Gastroesophageal sphincter (tissue), 4 donors: Measurements from ENCODE around the gene SRF. TPM values are rescaled to one million over a fixed set of nuclear protein-coding genes. Genes with fewer than 3 reads are reported as not detected.

Experiments used
- ATAC-seq: fragments of 150-250 bp; one replicate; pipeline ENCODE4 v1.9.1; 2016; ENCODE audit warnings: mild to moderate bottlenecking, moderate library complexity
- H3K27ac ChIP-seq, 4 donors: fragments of 200-600 bp; sonication (generic) in 3 of 4; 1 replicate in 3 of 4; 2 replicates in 1 of 4; pipeline ENCODE4 v1.5.1; 2016 to 2019
- H3K27me3 ChIP-seq: fragments of 200-600 bp; sonication (generic); one replicate; pipeline ENCODE4 v1.5.1; 2019
- H3K36me3 ChIP-seq, 2 donors: fragments of 200-600 bp; sonication (generic); one replicate each; pipeline ENCODE4 v1.5.1; 2019; ENCODE audit warnings: control low read depth in 1 of 2
- H3K4me1 ChIP-seq, 3 donors: fragments of 200-600 bp; sonication (generic); 1 replicate in 2 of 3; 2 replicates in 1 of 3; pipeline ENCODE4 v1.5.1; 2016 to 2019; ENCODE audit warnings: control low read depth in 2 of 3
- H3K4me3 ChIP-seq, 2 donors: fragments of 200-600 bp; sonication (generic); one replicate each; pipeline ENCODE4 v1.5.1; 2019; ENCODE audit warnings: mild to moderate bottlenecking in 1 of 2, moderate library complexity in 1 of 2
- H3K9me3 ChIP-seq, 3 donors: fragments of 200-600 bp; sonication (generic); one replicate each; pipeline ENCODE4 v1.5.1; 2017 to 2019; ENCODE audit warnings: control low read depth in 2 of 3
- EP300 ChIP-seq: sonication (generic); formaldehyde crosslinking; IDR thresholded peaks from one replicate; pipeline ENCODE4 v1.6.1; 2017; ENCODE audit warnings: antibody characterized with exemption, mild to moderate bottlenecking
- POLR2A ChIP-seq, 2 donors: fragments of 450-650 bp; IDR thresholded peaks; one replicate each; pipeline ENCODE4 v1.6.1; 2017; ENCODE audit warnings: antibody characterized with exemption in 2 of 2, mild to moderate bottlenecking in 2 of 2, moderate library complexity in 1 of 2
- POLR2AphosphoS5 ChIP-seq: sonication (generic); formaldehyde crosslinking; IDR thresholded peaks from one replicate; pipeline ENCODE4 v1.6.1; 2017; ENCODE audit warnings: antibody characterized with exemption
- WGBS, 2 donors: methylation state at CpG; one replicate each; pipeline ENCODE4 v1.1.5; 2018; ENCODE audit warnings: low coverage in 1 of 2; 5-methylcytosine and 5-hydroxymethylcytosine counted together
- total RNA-seq, 4 donors: library from RNA; depleted of rRNA; stranded (reverse); fragments of >200 nt; gene quantifications; one replicate each; pipeline ENCODE4 v1.1.0, GENCODE V29; 2016
- TF ChIP-seq, protein P1 (sequence below), 4 experiments: fragments of 200-600 bp in 2 of 4; fragments of 450-650 bp in 2 of 4; sonication (generic) in 1 of 4; IDR thresholded peaks; one replicate each; pipeline ENCODE4 v1.5.1; 2017 to 2019; ENCODE audit warnings: antibody characterized with exemption in 4 of 4, mild to moderate bottlenecking in 2 of 4, moderate library complexity in 2 of 4

The SRF gene
- total RNA-seq, 4 donors from 2014 or later = 92.6 to 192 (median 117) TPM

DNA sequence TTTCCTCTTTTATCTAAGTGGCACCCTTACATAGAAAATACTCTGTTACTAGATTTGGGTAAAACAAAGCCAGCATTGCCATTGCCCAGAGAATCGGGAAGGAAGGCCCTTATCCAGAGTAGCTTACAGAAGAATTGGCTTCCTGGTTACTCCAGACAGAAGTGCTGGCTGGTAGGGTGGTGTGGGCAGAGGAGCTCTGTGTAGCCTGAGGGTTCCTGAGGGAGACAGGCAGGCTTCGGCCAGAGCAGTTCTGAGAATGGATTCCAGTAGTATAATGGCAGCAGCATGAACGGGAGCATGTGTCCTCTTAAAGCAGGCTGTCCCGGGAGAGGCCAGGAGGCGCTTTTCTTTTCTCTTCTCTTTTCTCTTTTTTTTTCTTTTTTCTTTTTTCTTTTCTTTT lies 22.9 kb downstream of the SRF start:
- H3K36me3 ChIP-seq = peaks cover 0 to 86% of the 10 kb centered on the region in 2 donors
- no peaks in the 10 kb centered on the region for H3K27me3 ChIP-seq
- no peaks in the 10 kb centered on the region for H3K9me3 ChIP-seq
- no peak for ATAC-seq
- no peak for TF ChIP-seq EP300
- no peak for TF ChIP-seq POLR2AphosphoS5
- no peak for TF ChIP-seq POLR2A (IDR thresholded peaks at IDR 0.05)
- TF ChIP-seq, protein P1, sequence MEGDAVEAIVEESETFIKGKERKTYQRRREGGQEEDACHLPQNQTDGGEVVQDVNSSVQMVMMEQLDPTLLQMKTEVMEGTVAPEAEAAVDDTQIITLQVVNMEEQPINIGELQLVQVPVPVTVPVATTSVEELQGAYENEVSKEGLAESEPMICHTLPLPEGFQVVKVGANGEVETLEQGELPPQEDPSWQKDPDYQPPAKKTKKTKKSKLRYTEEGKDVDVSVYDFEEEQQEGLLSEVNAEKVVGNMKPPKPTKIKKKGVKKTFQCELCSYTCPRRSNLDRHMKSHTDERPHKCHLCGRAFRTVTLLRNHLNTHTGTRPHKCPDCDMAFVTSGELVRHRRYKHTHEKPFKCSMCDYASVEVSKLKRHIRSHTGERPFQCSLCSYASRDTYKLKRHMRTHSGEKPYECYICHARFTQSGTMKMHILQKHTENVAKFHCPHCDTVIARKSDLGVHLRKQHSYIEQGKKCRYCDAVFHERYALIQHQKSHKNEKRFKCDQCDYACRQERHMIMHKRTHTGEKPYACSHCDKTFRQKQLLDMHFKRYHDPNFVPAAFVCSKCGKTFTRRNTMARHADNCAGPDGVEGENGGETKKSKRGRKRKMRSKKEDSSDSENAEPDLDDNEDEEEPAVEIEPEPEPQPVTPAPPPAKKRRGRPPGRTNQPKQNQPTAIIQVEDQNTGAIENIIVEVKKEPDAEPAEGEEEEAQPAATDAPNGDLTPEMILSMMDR (IDR thresholded peaks at IDR 0.05) = no peak
- H3K4me3 ChIP-seq = no peak overlapping the region
- 91 to 94% methylated on average over 2 of the region's 5 CpGs for WGBS, 2 donors
- no peaks in the 10 kb centered on the region for H3K4me1 ChIP-seq
- no peak overlapping the region for H3K27ac ChIP-seq

DNA sequence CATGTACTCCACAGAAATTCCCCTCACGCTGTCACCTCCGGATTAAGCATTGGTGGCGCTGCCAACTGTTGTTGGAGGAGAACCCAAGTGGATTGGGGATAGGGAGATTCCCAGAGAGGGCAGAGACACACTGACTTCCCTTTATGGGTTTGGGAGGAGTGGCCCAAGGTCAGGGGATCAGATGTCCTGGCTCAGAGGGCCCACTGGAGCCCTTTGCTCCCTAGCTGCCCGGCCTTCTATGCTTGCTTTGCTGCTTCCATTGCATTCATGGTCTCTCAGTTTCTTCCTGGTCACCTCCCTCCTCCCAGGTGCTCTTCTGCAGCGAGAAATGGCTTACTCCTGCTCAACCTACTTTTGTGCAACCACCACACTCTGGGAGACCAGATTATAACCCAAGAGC lies 25.3 kb downstream of the SRF start:
- Histone ChIP-seq H3K27me3 (no peaks in the 10 kb centered on the region), H3K36me3 (peaks cover 0 to 94% of the 10 kb centered on the region in 2 donors), H3K4me1 (no peaks in the 10 kb centered on the region), H3K4me3 (no peak overlapping the region), H3K27ac (no peak overlapping the region), H3K9me3 (no peaks in the 10 kb centered on the region)
- no peak for TF ChIP-seq POLR2A (IDR thresholded peaks at IDR 0.05)
- TF ChIP-seq EP300 = no peak
- no peak for TF ChIP-seq POLR2AphosphoS5
- TF ChIP-seq, protein P1 (IDR thresholded peaks at IDR 0.05) = no peak
- WGBS, 2 donors = 88% methylated on average over 3 of the region's 5 CpGs; no CpG with 5 or more reads in 1 of the 2 donors
- no peak for ATAC-seq

DNA sequence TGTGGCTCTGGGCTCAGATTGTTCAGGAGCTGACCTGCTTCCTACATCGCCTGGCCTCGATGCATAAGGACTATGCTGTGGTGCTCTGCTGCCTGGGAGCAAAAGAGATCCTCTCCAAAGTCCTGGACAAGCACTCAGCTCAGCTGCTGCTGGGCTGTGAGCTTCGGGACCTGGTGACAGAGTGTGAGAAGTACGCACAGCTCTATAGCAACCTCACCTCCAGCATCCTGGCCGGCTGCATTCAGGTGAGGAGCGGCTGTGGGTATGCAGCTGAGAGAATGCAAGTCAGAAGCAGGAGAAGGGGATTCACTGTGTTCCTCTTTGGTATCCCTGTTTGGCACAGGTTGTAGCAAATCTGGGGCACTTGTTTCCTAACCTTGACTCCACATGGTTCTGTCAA lies 28.8 kb downstream of the SRF start:
- Histone ChIP-seq H3K36me3 (peaks cover 0 to 91% of the 10 kb centered on the region in 2 donors), H3K4me3 (no peak overlapping the region), H3K9me3 (no peaks in the 10 kb centered on the region), H3K27me3 (no peaks in the 10 kb centered on the region), H3K4me1 (no peaks in the 10 kb centered on the region), H3K27ac (no peak overlapping the region)
- no peak for ATAC-seq
- WGBS, 2 donors = 81% methylated on average over 4 of the region's 6 CpGs; no CpG with 5 or more reads in 1 of the 2 donors
- TF ChIP-seq EP300 (no peak), POLR2AphosphoS5 (no peak), POLR2A (IDR thresholded peaks at IDR 0.05) (no peak)
- TF ChIP-seq, protein P1 (IDR thresholded peaks at IDR 0.05) = no peak

DNA sequence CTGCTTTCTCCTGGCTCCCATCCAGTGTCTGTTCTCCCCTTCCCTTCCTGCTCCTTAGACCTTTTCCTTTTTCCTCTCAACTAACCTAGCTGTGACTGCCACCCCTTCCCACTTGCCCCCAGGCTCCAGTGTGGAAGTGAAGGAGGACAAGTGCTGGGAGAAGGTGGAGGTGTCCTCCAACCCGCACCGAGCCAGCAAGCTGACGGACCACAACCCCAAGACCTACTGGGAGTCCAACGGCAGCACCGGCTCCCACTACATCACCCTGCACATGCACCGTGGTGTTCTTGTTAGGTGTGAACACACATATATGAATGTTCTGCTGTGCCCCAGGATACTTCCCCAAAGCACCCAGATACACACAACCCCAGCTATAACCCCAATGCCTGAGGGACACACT lies 29.5 kb downstream of the SRF start:
- Histone ChIP-seq H3K36me3 (peaks cover 0 to 91% of the 10 kb centered on the region in 2 donors), H3K27ac (no peak overlapping the region), H3K4me3 (no peak overlapping the region), H3K4me1 (no peaks in the 10 kb centered on the region), H3K9me3 (no peaks in the 10 kb centered on the region), H3K27me3 (no peaks in the 10 kb centered on the region)
- 95% methylated on average over 6 of the region's 6 CpGs; no CpG with 5 or more reads in 1 of the 2 donors for WGBS, 2 donors
- no peak for TF ChIP-seq EP300
- no peak for TF ChIP-seq POLR2A (IDR thresholded peaks at IDR 0.05)
- no peak for TF ChIP-seq POLR2AphosphoS5
- TF ChIP-seq, protein P1 (IDR thresholded peaks at IDR 0.05) = no peak
- ATAC-seq = no peak

DNA sequence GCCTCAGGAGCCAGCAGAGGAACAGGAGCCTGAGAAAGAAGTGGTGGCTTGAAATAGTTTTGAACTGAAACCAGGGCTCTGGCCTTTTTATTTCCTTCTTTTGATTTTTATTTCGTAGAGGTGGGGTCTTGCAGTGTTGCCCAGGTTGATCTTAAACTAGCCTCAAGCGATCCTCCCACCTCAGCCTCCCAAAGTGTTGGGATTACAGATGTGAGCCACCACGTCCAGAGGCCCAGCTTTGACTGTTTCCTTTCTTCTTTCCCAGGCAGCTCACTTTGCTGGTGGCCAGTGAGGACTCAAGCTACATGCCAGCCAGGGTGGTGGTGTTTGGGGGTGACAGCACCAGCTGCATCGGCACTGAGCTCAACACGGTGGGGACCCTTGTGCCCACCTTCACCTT lies 31.4 kb downstream of the SRF start:
- Histone ChIP-seq H3K36me3 (peaks cover 0 to 91% of the 10 kb centered on the region in 2 donors), H3K4me1 (no peaks in the 10 kb centered on the region), H3K4me3 (no peak overlapping the region), H3K27me3 (no peaks in the 10 kb centered on the region), H3K9me3 (no peaks in the 10 kb centered on the region), H3K27ac (no peak overlapping the region)
- TF ChIP-seq POLR2AphosphoS5 (no peak), POLR2A (IDR thresholded peaks at IDR 0.05) (no peak), EP300 (no peak)
- TF ChIP-seq, protein P1 (IDR thresholded peaks at IDR 0.05) = no peak
- 67 to 78% methylated on average over 1 to 5 of the region's 5 CpGs for WGBS, 2 donors
- no peak for ATAC-seq
